ENCODE measurements around the gene DIP2C.
"Not testable (repeated sequence)": the region's sequence is repeated elsewhere in the genome, so short reads cannot be mapped to it uniquely, and the experiment has no call there.

Gene DIP2C

GRCh38 chr10:409408-410040, 279.9 kb downstream of the DIP2C start:
- DNase-seq (ENCODE audit: low spot score), result no peak

GRCh38 chr10:408236-408635, 281.2 kb downstream of the DIP2C start:
- DNase-seq (ENCODE audit: low spot score), result no peak

GRCh38 chr10:406976-407375, 282.5 kb downstream of the DIP2C start:
- no peak for DNase-seq (ENCODE audit: low spot score)

GRCh38 chr10:405648-406047, 283.8 kb downstream of the DIP2C start:
- DNase-seq (ENCODE audit: low spot score), result no peak

GRCh38 chr10:404991-405390, 284.5 kb downstream of the DIP2C start:
- no peak for DNase-seq (ENCODE audit: low spot score)

GRCh38 chr10:404346-404745, 285.1 kb downstream of the DIP2C start:
- no peak for DNase-seq (ENCODE audit: low spot score)

- no peak for DNase-seq (ENCODE audit: low spot score)
Measured at GRCh38 chr10:398954-399353, 290.5 kb downstream of the DIP2C start.

GRCh38 chr10:397321-398068, 292.0 kb downstream of the DIP2C start:
- no peak for DNase-seq (ENCODE audit: low spot score)

- no peak for DNase-seq (ENCODE audit: low spot score)
Measured at GRCh38 chr10:396535-397220, 292.8 kb downstream of the DIP2C start.

GRCh38 chr10:396107-396506, 293.4 kb downstream of the DIP2C start:
- DNase-seq (ENCODE audit: low spot score), result no peak

- no peak for DNase-seq (ENCODE audit: low spot score)
Measured at GRCh38 chr10:395665-396064, 293.8 kb downstream of the DIP2C start.

GRCh38 chr10:394439-395101, 294.9 kb downstream of the DIP2C start:
- DNase-seq (ENCODE audit: low spot score), result not testable (repeated sequence)

- DNase-seq (ENCODE audit: low spot score), result no peak
Measured at GRCh38 chr10:393787-394438, 295.6 kb downstream of the DIP2C start.

GRCh38 chr10:393106-393745, 296.2 kb downstream of the DIP2C start:
- DNase-seq (ENCODE audit: low spot score), result no peak

GRCh38 chr10:392705-393037, 296.8 kb downstream of the DIP2C start:
- no peak for DNase-seq (ENCODE audit: low spot score)

- no peak for DNase-seq (ENCODE audit: low spot score)
Measured at GRCh38 chr10:391847-392704, 297.4 kb downstream of the DIP2C start.

- no peak for DNase-seq (ENCODE audit: low spot score)
Measured at GRCh38 chr10:391305-391704, 298.2 kb downstream of the DIP2C start.

GRCh38 chr10:390449-391100, 298.9 kb downstream of the DIP2C start:
- DNase-seq (ENCODE audit: low spot score), result no peak

- no peak for DNase-seq (ENCODE audit: low spot score)
Measured at GRCh38 chr10:389836-390448, 299.5 kb downstream of the DIP2C start.

GRCh38 chr10:389261-389790, 300.1 kb downstream of the DIP2C start:
- no peak for DNase-seq (ENCODE audit: low spot score)

Data from CD4-positive, alpha-beta T cell treated with Interleukin-15 for 4 hours (primary cell).